D721Med (cell line): ENCODE data around the gene MIPOL1.

Source experiments
- DNase-seq: peaks from one replicate; pipeline ENCODE4 v3.0.0; 2011; ENCODE audit warnings: low spot score; ENCODE audit not compliant: insufficient read length
- FAIRE-seq: peaks from 2 replicates; lab custom pipeline; 2011; peaks lifted over from hg19 to GRCh38; lab: Jason Lieb, UNC
- CTCF ChIP-seq: IDR thresholded peaks from 2 replicates; pipeline ENCODE4 v1.5.1; 2012; ENCODE audit warnings: mild to moderate bottlenecking, control low read depth; ENCODE audit not compliant: insufficient read depth; ENCODE audit errors: missing control alignments

The MIPOL1 gene

GRCh38 chr14:37558740-37559139 lies 361.0 kb downstream of the MIPOL1 start:
- no peak for TF ChIP-seq CTCF
- no peak for DNase-seq
- FAIRE-seq = no peak

GRCh38 chr14:37559386-37559785 lies 361.6 kb downstream of the MIPOL1 start:
- DNase-seq (no peak), FAIRE-seq (no peak)
- TF ChIP-seq CTCF = no peak

- DNase-seq (no peak), FAIRE-seq (no peak)
- TF ChIP-seq CTCF = no peak
These were observed 365.5 kb downstream of the MIPOL1 start for GRCh38 chr14:37563189-37563588.

GRCh38 chr14:37565550-37565949 lies 367.8 kb downstream of the MIPOL1 start:
- FAIRE-seq = no peak
- peak; percentile 34 for TF ChIP-seq CTCF

GRCh38 chr14:37566811-37567371 lies 369.2 kb downstream of the MIPOL1 start:
- no peak for DNase-seq
- no peak for FAIRE-seq
- TF ChIP-seq CTCF = no peak

More at GRCh38 chr14:37565550-37565949, 367.8 kb downstream of the MIPOL1 start:
- DNase-seq = no peak

GRCh38 chr14:37569729-37570128 lies 372.0 kb downstream of the MIPOL1 start:
- FAIRE-seq (no peak), DNase-seq (no peak)
- TF ChIP-seq CTCF = no peak

- no peak for TF ChIP-seq CTCF
- no peak for FAIRE-seq
- no peak for DNase-seq
These were observed 373.7 kb downstream of the MIPOL1 start for GRCh38 chr14:37571391-37571790.
